Measurements from ENCODE around the gene EPN2.

DNA sequence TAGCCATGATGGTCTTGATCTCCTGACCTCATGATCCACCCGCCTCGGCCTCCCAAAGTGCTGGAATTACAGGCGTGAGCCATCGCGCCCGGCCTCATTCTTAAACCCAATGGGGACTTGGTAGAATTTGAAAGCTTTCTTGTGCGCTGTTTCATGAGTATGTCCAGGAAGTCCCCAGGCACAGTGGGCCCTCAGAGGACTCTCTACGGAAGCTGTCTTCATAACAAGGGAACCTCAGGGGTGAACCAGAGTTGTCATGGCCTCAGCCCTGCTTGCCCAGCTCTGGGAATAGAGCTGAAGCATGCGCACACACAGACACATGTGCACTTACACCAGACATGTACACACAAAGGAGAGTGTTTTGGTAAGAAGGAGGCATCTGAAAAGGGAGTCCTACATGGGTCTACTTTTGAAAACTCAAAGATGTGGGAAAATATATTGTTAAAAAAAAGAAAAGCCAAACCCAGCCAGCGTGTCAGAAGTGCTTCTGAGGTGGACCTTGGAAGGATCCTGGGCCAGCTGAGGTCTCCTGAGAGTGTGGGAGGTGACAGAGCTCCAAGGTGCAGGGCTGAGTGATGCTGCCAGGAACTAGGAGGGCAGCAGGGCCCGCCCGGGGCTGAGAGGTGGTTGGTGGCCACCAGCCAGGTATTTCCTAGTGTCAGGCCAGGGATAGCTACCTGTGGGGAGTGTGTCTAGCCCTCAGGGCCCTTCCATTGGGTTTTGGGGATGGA is 54.6 kb downstream of the EPN2 start:
- TF ChIP-seq, protein P1, sequence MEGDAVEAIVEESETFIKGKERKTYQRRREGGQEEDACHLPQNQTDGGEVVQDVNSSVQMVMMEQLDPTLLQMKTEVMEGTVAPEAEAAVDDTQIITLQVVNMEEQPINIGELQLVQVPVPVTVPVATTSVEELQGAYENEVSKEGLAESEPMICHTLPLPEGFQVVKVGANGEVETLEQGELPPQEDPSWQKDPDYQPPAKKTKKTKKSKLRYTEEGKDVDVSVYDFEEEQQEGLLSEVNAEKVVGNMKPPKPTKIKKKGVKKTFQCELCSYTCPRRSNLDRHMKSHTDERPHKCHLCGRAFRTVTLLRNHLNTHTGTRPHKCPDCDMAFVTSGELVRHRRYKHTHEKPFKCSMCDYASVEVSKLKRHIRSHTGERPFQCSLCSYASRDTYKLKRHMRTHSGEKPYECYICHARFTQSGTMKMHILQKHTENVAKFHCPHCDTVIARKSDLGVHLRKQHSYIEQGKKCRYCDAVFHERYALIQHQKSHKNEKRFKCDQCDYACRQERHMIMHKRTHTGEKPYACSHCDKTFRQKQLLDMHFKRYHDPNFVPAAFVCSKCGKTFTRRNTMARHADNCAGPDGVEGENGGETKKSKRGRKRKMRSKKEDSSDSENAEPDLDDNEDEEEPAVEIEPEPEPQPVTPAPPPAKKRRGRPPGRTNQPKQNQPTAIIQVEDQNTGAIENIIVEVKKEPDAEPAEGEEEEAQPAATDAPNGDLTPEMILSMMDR (IDR thresholded peaks at IDR 0.05): no peak
- no peak for TF ChIP-seq POLR2A (IDR thresholded peaks at IDR 0.05)
